Progenitor cell of endocrine pancreas (in vitro differentiated cells): Measurements from ENCODE around the gene CCKAR. TPM values are rescaled to one million over a fixed set of nuclear protein-coding genes. Genes with fewer than 3 reads are reported as not detected.
A peak's percentile ranks its signal among the peaks of the same experiment; 100 is the strongest.

ENCODE experiments used
- DNase-seq: peaks from one replicate; pipeline ENCODE4 v3.0.0; 2021; ENCODE audit warnings: low spot score; ENCODE audit not compliant: unreplicated experiment
- H3K27ac Mint-ChIP-seq: 2 replicates; pipeline ENCODE4 v1.8.0; 2021; ENCODE audit warnings: mild to moderate bottlenecking, moderate library complexity, mixed read lengths
- H3K27me3 Mint-ChIP-seq: 2 replicates; pipeline ENCODE4 v1.8.0; 2021; ENCODE audit warnings: mixed read lengths
- H3K36me3 Mint-ChIP-seq: 2 replicates; pipeline ENCODE4 v1.8.0; 2022; ENCODE audit warnings: mixed read lengths; ENCODE audit not compliant: insufficient read depth
- H3K4me1 Mint-ChIP-seq: 2 replicates; pipeline ENCODE4 v1.8.0; 2021; ENCODE audit warnings: low read depth, mixed read lengths
- H3K4me3 Mint-ChIP-seq: 2 replicates; pipeline ENCODE4 v1.8.0; 2021; ENCODE audit warnings: low read depth, mild to moderate bottlenecking, moderate library complexity, mixed read lengths
- H3K9me3 Mint-ChIP-seq: 2 replicates; pipeline ENCODE4 v1.8.0; 2021; ENCODE audit warnings: low read depth, mixed read lengths
- total RNA-seq: library from RNA; stranded (reverse); gene quantifications from 2 replicates; pipeline ENCODE4 v1.2.1, GENCODE V29; 2021
- TF ChIP-seq, protein P1 (sequence below): fragments of 200-600 bp; sonication (generic); IDR thresholded peaks from one replicate; pipeline ENCODE4 v1.5.0; 2021; ENCODE audit warnings: antibody characterized with exemption, mild to moderate bottlenecking; ENCODE audit not compliant: unreplicated experiment

Gene CCKAR
- total RNA-seq, 1 donor from 2014 or later = 2.4 TPM

DNA sequence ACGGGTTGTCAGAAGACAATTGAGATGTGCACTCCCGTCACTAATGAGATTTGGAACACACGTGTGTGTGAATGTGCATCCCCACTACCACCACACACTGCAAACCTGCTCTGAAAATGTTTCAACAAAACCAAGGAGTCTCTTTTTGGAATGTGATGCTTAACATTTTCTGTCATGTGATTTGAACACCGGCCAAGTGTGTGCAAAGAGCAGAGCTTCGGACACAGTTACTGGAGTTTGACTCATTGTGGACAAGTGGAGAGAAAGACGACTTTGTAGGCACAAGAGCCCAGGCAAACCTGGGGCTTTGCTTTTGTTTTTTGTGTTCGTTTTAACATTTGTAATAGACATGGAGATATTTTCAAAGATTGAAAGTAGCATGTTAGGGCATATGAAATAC, 49.2 kb downstream of the CCKAR start:
- DNase-seq = no peak
- Mint-ChIP-seq H3K27me3 (no peaks in the 10 kb centered on the region), H3K9me3 (peaks cover 27% of the 10 kb centered on the region), H3K4me1 (peaks cover 3% of the 10 kb centered on the region), H3K27ac (peak overlapping the region; percentile 29), H3K4me3 (no peak overlapping the region), H3K36me3 (peaks cover 53% of the 10 kb centered on the region)
- TF ChIP-seq, protein P1, sequence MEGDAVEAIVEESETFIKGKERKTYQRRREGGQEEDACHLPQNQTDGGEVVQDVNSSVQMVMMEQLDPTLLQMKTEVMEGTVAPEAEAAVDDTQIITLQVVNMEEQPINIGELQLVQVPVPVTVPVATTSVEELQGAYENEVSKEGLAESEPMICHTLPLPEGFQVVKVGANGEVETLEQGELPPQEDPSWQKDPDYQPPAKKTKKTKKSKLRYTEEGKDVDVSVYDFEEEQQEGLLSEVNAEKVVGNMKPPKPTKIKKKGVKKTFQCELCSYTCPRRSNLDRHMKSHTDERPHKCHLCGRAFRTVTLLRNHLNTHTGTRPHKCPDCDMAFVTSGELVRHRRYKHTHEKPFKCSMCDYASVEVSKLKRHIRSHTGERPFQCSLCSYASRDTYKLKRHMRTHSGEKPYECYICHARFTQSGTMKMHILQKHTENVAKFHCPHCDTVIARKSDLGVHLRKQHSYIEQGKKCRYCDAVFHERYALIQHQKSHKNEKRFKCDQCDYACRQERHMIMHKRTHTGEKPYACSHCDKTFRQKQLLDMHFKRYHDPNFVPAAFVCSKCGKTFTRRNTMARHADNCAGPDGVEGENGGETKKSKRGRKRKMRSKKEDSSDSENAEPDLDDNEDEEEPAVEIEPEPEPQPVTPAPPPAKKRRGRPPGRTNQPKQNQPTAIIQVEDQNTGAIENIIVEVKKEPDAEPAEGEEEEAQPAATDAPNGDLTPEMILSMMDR = no peak

DNA sequence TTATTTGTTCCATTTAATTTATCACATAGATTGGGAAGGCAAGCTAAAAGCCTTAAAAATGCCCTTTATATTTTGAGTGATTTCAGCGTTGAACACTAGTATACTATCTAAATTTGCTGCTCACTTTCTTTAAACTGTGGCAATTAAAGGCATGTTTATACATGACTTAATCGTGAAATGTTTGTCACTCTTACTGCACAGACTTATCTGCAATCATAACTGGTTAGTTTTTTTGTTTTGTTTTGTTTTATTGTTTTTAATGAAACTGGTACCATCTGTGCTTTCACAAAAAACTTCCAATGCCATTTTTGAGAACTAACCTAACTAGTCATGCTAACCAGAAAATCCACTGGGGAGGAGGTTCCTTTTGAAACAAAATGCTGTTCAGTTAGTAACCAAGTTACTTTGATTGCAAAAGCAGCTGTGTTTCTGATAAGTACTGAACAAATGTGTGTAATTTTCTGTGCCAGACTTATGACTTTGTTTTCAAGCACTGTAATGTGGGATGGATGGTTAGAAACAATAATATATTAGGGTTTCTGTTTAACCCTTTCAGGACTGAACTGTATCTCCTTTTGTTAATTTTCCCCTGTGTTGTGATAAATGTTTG, 56.1 kb downstream of the CCKAR start:
- TF ChIP-seq, protein P1 = no peak
- Mint-ChIP-seq H3K36me3 (peaks cover 52% of the 10 kb centered on the region), H3K4me1 (peaks cover 40% of the 10 kb centered on the region), H3K4me3 (no peak overlapping the region), H3K9me3 (no peaks in the 10 kb centered on the region), H3K27me3 (no peaks in the 10 kb centered on the region), H3K27ac (peak overlapping the region; percentile 31)
- no peak for DNase-seq

DNA sequence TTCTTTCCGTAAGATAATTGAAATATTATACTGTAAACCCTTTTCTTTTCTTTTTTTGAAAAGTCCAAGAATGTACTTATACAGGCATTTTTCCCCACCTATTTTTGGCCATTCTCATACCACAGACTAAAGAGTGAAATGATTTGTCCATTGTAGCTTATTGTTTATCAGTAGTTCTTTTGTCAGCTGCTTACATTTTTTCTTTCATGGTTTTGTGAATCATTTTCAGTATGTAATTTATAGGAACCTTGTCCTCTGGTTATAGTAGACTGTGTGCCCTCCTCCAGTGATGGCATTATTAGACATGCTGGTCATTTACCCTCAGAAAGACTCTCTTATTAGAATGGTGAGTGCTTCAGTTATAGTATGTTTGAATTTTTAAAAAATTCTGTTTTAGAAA, 56.7 kb downstream of the CCKAR start:
- H3K4me3 Mint-ChIP-seq = no peak overlapping the region
- H3K36me3 Mint-ChIP-seq = peaks cover 53% of the 10 kb centered on the region
- H3K27ac Mint-ChIP-seq = peak overlapping the region; percentile 31

DNA sequence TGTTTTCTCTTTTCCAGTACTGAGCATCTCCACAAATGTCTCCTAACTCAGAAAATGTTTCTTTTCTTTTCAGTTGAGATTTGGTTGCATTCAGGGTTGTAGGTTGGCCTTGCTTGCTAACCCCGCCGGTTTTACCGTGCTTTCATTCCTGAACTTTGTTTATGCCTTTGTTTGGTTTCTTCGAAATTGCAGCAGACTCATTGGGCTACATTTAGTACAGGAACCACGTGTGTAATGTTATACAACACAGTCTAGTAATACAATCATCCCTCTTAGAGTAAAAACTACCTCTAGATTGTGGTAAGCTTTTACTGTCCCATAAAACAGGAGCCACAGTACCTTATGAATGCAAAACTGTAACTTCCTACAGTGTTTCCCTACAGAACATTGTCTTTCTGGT, 57.9 kb downstream of the CCKAR start:
- peak overlapping the region; percentile 24 for H3K27ac Mint-ChIP-seq

More for the DNA sequence above, 56.7 kb downstream of the CCKAR start:
- DNase-seq = no peak
- no peaks in the 10 kb centered on the region for H3K27me3 Mint-ChIP-seq
- TF ChIP-seq, protein P1 = no peak
- peaks cover 41% of the 10 kb centered on the region for H3K4me1 Mint-ChIP-seq
- H3K9me3 Mint-ChIP-seq = no peaks in the 10 kb centered on the region

DNA sequence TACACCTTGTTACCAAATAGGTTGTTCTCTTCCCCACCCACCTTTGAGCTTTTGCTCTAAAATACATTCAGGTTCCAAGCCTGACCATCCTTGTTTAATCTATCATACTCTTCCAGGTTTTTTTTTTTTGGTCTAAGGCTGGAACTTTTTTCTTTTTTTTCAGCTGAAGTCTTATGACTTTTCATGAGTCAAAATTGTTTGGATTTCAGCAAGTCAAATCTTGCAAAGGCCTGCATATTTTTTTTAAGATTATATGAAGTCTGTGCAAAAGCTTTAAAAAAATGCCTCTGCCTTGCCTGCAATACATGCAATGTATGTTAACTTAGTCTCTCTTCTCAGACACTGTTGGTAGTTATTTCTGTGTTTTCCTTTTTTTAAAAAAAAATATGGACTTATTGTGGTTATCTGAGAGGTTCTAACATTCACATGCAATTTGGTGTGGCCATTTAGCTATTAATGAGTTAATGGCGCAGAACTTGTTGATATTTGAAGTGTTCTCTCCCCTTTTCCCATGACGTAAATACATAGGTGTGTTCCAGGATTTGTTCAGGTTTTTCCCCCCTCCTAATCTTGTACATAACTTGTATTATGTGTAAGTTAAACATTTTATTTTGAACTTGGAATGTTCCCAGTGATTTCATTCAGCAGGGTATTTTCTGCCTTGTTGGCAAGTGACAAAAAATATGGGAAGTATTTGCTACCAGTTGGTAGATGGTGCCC, 58.7 kb downstream of the CCKAR start:
- Mint-ChIP-seq H3K27ac (peak overlapping the region; percentile 71), H3K27me3 (no peaks in the 10 kb centered on the region), H3K36me3 (peaks cover 54% of the 10 kb centered on the region), H3K4me3 (no peak overlapping the region), H3K4me1 (peaks cover 52% of the 10 kb centered on the region), H3K9me3 (no peaks in the 10 kb centered on the region)
- TF ChIP-seq, protein P1 = no peak
- DNase-seq = no peak

More for the DNA sequence above, 57.9 kb downstream of the CCKAR start:
- H3K36me3 Mint-ChIP-seq = peaks cover 54% of the 10 kb centered on the region
- no peaks in the 10 kb centered on the region for H3K9me3 Mint-ChIP-seq
- TF ChIP-seq, protein P1 = no peak
- H3K27me3 Mint-ChIP-seq = no peaks in the 10 kb centered on the region
- peaks cover 44% of the 10 kb centered on the region for H3K4me1 Mint-ChIP-seq
- DNase-seq = no peak
- no peak overlapping the region for H3K4me3 Mint-ChIP-seq

Other genes starting within 250 kb of the CCKAR start
- 162 and 173 TPM in 2 replicates for gene RBPJ, start 169.5 kb downstream of the CCKAR start, total RNA-seq
- 27.7 and 28.8 TPM in 2 replicates for gene TBC1D19, start 93.6 kb upstream of the CCKAR start, total RNA-seq